Renal cortical epithelial cell (primary cell): Measurements from ENCODE around the gene RFC3. TPM values are rescaled to one million over a fixed set of nuclear protein-coding genes. Genes with fewer than 3 reads are reported as not detected.
"Not testable (repeated sequence)": the region's sequence is repeated elsewhere in the genome, so short reads cannot be mapped to it uniquely, and the experiment has no call there.

ENCODE experiments used
- DNase-seq: peaks from one replicate; pipeline ENCODE4 v3.0.0-alpha.2; 2011; ENCODE audit warnings: low read depth
- total RNA-seq: library from RNA; depleted of rRNA; stranded (reverse); fragments of >200 nt; gene quantifications from 2 replicates; pipeline ENCODE4 v1.2.3, GENCODE V29; 2014

RFC3 gene
- total RNA-seq, 1 donor from 2014 or later, result 5.4 TPM

GRCh38 chr13:33806470-33807248 lies 11.3 kb upstream of the RFC3 start:
- DNase-seq, result no peak

- DNase-seq, result not testable (repeated sequence)
These were observed 5.1 kb upstream of the RFC3 start for GRCh38 chr13:33812829-33813228.

DNA sequence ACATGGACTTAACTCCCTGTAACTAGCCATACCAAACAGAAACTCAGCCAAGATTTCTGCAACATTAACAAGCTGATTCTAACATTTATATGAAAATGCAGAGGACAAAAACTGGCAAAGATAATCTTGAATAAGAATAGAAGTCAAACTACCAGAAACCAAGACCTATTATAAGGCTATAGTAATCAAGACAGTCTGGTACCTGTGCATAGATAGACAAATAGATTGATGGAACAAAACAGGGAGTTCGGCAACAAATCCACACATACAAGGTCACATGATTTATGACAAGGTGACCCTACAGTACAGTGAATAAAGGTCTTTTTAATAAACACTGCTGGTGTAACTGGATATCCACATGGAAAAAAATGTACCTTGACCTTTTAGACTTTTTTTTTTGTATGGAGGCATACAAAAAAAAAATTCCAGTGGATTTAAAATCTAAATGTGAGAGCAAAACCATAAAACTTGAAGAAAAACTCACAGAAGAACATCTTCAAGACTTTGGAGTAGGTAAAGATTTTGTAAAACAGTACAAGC lies 2.9 kb upstream of the RFC3 start:
- no peak for DNase-seq

DNA sequence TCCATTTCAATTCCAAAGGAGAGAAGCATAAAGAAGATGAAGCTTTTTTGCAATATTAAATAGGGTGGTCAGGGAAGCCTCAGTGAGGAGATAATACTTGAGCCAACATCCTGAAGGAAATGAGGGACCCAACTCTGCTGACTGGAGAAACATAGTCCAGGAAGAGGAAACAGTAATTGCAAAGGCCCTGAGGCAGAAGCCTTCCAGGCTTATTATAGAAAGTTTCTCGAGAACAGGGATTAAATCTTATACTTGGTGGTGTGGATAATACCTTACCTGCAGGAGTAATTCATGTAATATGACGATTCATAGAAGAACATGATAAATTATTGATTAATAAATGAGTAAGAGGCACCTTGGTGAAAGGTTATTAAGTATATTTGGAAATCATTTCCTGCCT lies 1.0 kb upstream of the RFC3 start:
- DNase-seq, result no peak

DNA sequence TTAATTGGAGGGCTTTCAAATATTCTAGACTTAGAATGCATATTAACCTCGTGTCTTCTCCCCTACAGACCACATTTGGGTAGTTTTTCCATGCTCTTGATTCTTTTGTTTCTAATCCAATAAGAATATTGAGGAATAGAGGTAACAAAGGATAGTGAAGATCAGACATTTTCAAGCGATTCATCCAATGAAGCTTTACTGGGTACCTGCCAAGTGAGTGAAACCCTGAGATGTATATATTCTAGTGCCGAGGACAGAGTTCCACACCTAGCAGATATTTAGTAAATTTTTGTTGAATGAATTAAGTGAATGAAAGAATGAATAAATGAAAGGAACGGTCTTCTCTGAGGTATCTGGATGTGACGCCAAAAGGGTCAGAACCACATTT lies 442 bp upstream of the RFC3 start:
- DNase-seq, result no peak

DNA sequence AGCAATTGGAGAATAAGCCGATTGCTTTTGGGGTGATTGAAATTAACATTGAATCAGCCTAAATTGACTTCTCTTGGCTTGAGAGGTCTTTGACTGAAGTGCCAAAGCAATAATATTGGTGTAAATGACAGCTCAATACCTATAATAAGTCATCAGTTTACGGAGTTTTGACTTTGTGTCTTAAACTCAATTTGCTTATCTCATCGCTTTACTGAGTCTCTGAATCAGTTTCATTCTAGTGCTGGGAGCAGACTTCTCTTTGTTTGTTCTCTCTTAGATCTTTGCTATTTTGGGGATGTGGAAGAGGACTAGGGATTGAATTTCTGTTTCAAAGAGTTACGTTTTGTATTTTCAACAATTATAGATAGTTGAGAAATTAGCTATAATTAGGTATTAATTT lies 7.1 kb downstream of the RFC3 start:
- no peak for DNase-seq

DNA sequence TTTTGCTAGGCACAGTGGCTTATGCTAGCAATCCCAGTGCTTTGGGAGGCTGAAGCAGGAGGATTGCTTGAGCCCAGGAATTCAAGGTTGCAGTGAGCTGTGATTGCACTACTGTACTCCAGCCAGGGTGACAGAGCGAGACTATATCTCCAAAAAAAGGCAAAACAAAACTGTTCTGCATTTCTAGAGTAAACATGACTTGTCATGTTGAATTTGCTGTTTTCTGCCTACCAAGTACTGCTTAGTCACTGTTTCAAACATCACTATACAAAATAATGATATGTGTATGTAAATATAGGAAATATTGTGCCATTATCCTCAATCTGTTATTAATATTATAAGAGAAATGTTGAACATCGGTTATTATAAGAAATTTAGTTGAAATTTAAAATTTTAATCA lies 9.2 kb downstream of the RFC3 start:
- no peak for DNase-seq

GRCh38 chr13:33828431-33829129 lies 10.6 kb downstream of the RFC3 start:
- no peak for DNase-seq

- DNase-seq, result no peak
These were observed 14.9 kb downstream of the RFC3 start for GRCh38 chr13:33832872-33833271.

DNA sequence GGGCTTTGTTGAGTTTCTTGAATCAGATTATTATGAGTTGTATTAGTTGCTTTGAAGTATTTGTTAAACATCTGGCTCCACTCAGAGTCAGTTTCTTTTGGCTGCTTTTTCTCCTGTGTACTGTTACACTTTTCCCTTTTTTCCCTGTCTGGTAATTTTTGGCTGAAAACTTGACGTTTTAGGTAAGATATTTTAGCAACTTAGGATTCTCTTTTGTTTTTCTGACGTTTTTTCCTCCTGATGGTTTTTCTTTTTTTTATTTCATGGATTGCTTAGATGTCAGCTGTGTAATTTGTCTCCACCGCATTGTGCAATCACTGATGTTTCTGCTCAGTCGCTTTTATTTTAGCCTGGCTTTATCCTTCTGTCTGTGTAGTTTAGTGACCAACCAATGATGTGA lies 20.7 kb downstream of the RFC3 start:
- no peak for DNase-seq

GRCh38 chr13:33840402-33840801 lies 22.5 kb downstream of the RFC3 start:
- DNase-seq, result no peak

DNA sequence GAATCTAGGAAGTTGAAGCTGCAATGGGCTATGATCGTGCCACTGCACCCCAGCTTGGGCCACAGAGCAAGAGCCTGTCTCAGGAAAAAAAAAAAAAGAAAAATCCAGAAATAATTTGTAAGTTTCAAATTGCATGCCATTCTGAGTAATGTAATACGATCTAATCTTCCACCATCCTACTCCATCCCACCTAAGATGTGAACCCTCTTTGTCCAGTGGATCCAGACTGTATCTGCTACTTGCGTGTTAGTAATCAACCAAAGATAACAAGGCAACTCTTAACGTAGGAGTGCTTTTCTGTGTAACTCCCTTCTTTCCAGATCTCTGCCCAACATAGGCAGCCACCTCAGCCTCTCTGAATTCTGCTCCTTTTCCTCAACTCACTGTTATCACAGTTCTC lies 24.3 kb downstream of the RFC3 start:
- DNase-seq, result no peak

DNA sequence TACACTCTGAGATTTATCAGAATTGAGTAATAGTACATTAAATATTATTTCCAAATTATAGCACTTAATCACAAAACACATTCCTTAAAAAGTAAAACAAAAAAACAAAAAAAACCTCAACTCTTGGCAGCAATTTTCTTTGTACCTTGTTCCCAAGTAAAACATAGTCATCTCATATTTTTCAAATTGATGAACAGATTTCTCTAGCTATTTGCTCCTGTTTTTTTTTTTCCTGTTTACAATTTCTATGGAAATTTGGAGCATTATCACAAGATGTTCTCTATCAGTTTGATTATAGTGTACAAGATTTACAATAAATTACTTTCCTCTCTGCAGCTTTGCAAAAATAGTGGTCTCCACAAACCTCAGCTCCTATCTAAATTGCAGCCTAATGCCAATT lies 25.0 kb downstream of the RFC3 start:
- DNase-seq, result no peak

DNA sequence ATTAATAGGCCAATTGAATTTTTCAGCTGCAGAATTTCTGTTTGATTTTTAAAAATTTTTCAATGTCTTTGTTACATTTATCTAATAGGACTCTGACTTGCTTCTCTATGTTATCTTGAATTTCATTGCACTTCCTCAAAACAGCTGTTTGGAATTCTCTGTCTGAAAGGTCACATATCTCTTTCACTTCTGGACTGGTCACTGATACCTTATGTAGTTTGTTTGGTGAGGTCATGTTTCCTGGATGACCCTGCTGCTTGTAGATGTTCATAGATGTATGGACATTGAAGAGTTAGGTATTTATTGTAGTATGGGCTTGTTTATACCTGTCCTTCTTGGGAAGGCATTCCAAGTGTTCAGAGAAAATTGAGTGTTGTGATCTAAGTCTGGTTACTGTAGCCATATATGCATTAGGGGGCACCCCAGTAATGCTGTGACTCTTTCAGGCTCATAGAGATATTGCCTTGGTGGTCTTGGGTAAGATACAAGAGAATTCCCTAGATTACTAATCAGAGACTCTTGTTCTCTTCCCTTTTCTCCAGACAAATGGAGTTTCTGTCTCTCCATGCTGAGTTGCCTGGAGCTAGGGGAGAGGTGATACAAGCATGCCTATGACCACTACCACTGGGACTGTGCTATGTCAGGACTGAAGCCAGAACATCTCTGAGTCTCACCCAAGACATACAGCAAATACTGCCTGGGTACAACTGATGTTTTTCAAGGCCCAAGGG lies 27.8 kb downstream of the RFC3 start:
- no peak for DNase-seq

GRCh38 chr13:33846303-33847062 lies 28.5 kb downstream of the RFC3 start:
- DNase-seq, result no peak

- DNase-seq, result no peak
These were observed 31.3 kb downstream of the RFC3 start for GRCh38 chr13:33849211-33849610.

DNA sequence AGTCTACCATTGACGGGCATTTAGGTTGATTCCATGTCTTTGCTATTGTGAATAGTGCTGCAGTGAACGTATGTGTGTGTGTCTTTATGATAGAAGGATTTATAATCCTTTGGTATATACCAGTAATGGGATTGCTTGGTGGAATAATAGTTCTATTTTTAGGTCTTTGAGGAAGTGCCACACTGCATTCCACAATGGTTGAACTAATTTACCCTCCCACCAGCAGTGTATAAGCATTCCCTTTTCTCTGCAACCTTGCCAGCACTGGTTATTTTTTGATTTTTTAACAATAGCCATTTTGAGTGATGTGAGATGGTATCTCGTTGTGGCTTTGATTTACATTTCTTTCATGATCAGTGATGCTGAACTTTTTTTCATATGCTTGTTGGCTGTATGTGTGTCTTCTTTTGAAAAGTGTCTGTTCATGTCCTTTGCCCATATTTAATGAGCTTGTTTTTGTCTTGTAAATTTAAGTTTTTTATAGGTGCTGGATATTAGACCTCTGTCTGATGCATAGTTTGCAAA lies 37.5 kb downstream of the RFC3 start:
- no peak for DNase-seq

- no peak for DNase-seq
These were observed 41.8 kb downstream of the RFC3 start for GRCh38 chr13:33859691-33860303.

DNA sequence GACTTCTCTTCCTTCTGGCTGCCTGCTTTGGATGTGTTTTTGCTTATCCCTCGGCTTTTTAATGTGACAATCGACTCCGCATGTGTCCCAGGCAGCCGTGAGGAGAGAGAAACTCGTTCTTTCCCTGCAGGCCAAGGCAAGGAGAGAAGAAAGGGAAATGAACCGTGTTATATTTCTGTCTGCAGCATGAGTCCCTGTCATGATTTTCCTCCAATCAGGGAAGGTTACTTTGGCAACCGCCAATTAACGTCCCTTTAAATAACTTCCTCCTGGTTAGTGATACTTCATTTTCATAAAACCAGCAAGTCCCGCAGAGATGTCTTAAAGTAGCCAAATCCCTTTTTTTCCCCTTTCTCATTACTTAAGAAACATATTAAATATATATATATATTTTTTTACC lies 42.6 kb downstream of the RFC3 start:
- no peak for DNase-seq

- DNase-seq, result no peak
These were observed 44.1 kb downstream of the RFC3 start for GRCh38 chr13:33862016-33862415.

- no peak for DNase-seq
These were observed 45.3 kb downstream of the RFC3 start for GRCh38 chr13:33863188-33863789.
